Measurements from ENCODE around the gene LRRC63.

GRCh38 chr13:46185634-46186033, 26.1 kb upstream of the LRRC63 start:
- TF ChIP-seq CTCF (IDR thresholded peaks at IDR 0.05), result no peak
- TF ChIP-seq TAF1 (IDR thresholded peaks at IDR 0.05; ENCODE audit: borderline replicate concordance, low read depth, low read length), result no peak
- TF ChIP-seq SMC3 (IDR thresholded peaks at IDR 0.05; ENCODE audit: low read depth, low read length), result no peak
- no peak for TF ChIP-seq FOXM1 (IDR thresholded peaks at IDR 0.05; ENCODE audit: low read depth)
- TF ChIP-seq YY1 (IDR thresholded peaks at IDR 0.05; ENCODE audit: low read depth), result no peak
- TF ChIP-seq EP300 (IDR thresholded peaks at IDR 0.05; ENCODE audit: borderline replicate concordance in 1 of 2, low read depth in 1 of 2, low read length in 1 of 2), result no peak
- no peak for TF ChIP-seq TCF12 (IDR thresholded peaks at IDR 0.05)
- TF ChIP-seq POLR2AphosphoS5 (IDR thresholded peaks at IDR 0.05; ENCODE audit: low read depth, low read length), result no peak
- no peak for TF ChIP-seq RAD21 (IDR thresholded peaks at IDR 0.05; ENCODE audit: low read length)
- no peak for TF ChIP-seq NRF1 (IDR thresholded peaks at IDR 0.05; ENCODE audit: low read depth, low read length)
- no peak for TF ChIP-seq MAX (IDR thresholded peaks at IDR 0.05; ENCODE audit: low read depth)
- TF ChIP-seq, protein P1, sequence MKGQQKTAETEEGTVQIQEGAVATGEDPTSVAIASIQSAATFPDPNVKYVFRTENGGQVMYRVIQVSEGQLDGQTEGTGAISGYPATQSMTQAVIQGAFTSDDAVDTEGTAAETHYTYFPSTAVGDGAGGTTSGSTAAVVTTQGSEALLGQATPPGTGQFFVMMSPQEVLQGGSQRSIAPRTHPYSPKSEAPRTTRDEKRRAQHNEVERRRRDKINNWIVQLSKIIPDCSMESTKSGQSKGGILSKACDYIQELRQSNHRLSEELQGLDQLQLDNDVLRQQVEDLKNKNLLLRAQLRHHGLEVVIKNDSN (IDR thresholded peaks at IDR 0.05; ENCODE audit: borderline replicate concordance, low read depth), result no peak
